GM18868 (cell line): Measurements from ENCODE around the gene ACTR3.

Experiments
- ATAC-seq: cut with Tn5 transposase; IDR thresholded peaks from one replicate; pipeline ENCODE4 v1.9.1; 2021; ENCODE audit warnings: mild to moderate bottlenecking, moderate library complexity; ENCODE audit not compliant: unreplicated experiment

The ACTR3 gene

GRCh38 chr2:113965228-113965627 lies 75.3 kb downstream of the ACTR3 start:
- no peak for ATAC-seq

GRCh38 chr2:113965644-113966043 lies 75.8 kb downstream of the ACTR3 start:
- ATAC-seq, result peak; percentile 87

DNA sequence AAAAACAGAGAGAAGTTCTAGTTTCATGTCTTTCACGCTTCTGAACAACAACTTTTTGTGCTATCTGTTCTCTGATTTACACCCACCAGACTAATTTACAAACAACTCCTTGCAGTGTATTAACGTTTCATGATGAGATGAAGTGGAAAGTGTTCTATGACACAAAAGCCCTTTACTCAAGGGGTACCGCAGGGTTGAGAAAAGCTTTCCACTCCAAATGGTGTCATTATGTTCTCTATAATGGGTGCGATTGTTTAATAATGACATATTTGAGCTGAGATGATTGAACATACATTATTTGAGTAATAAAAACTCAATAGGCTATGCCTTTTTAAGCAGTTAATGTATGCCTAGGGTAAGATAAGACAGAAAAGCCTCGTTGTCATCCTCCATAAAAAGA lies 76.3 kb downstream of the ACTR3 start:
- no peak for ATAC-seq

GRCh38 chr2:113966832-113967231 lies 76.9 kb downstream of the ACTR3 start:
- ATAC-seq, result no peak

GRCh38 chr2:113967272-113967671 lies 77.4 kb downstream of the ACTR3 start:
- ATAC-seq, result no peak

- no peak for ATAC-seq
Measured at GRCh38 chr2:113972766-113973165, 82.9 kb downstream of the ACTR3 start.

DNA sequence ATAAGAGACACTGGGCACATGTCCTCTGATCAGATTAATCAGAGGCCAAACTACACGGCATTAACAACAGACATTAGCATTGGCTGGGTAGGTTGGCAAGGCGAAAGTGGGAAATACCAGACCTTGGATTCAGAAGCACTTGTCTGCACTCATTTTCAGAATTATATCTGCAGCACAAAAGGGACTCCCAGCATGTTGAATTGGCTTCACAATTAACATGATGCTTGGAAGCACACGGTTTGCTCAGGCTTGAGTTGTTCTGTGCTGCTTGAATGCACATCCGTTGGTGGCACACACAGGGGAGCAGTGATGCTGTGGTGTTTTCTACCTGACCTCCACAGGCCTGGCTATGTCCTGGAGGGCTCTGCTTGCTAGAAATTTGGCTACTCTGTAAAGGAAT lies 83.9 kb downstream of the ACTR3 start:
- no peak for ATAC-seq

GRCh38 chr2:113974727-113975126 lies 84.8 kb downstream of the ACTR3 start:
- ATAC-seq, result no peak

DNA sequence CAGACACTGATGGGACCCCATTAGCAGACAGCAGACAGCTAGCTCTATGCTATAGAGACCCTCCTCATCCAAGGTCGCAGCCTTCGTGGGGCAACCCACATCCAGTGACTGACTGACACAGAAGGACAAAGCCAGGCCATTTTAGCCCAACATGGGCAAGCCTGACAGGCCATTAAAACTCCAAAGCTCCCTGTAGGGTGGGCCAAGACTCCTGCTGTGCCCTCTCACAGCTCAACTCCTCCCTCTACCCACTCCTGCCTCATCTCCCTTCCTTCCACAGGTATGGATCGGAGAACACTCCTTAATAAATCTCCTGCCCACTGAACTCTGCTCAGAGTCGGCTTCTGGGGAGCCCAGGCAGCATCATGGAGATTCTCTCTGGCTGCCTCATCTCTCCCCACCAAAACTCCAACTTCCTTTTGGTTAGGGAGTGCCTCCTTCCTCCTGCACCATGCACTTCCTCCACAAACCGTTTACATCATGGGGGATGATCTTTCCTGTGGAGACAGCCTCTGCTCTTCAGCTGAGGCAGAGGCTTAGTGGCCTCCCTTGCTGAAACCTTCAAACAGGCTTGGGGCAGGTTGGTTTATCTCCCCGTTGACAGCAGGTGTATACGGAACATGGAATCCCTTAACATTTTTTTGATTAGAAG lies 86.5 kb downstream of the ACTR3 start:
- no peak for ATAC-seq

DNA sequence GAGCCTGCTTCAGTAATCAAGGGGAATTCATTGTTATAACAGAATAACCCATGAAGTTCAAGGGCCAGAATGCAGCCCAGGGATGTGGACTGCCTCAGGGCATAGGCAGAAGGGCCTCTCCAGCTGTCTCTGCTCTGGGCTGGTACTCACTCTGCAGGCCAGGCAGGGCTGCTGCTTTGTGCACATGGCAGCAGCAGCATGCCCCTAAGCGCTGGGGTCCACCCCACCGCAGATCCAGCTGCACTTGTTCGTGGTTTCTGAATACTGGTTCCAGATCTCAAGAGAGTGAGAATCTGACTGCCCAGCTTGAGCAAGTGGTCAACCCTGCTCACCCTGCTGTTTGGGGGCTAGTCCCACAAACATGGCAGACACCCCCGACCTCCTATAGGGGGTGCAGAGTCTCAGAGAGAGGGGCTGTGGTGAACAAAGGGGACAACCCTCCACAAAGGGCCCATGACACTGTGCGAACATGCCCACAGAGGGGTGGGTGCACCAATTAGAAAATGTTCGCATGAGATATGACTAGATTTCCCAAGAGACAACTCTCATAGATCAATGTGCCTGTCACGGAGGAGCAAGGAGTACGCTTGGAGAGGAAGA lies 87.3 kb downstream of the ACTR3 start:
- ATAC-seq, result no peak

DNA sequence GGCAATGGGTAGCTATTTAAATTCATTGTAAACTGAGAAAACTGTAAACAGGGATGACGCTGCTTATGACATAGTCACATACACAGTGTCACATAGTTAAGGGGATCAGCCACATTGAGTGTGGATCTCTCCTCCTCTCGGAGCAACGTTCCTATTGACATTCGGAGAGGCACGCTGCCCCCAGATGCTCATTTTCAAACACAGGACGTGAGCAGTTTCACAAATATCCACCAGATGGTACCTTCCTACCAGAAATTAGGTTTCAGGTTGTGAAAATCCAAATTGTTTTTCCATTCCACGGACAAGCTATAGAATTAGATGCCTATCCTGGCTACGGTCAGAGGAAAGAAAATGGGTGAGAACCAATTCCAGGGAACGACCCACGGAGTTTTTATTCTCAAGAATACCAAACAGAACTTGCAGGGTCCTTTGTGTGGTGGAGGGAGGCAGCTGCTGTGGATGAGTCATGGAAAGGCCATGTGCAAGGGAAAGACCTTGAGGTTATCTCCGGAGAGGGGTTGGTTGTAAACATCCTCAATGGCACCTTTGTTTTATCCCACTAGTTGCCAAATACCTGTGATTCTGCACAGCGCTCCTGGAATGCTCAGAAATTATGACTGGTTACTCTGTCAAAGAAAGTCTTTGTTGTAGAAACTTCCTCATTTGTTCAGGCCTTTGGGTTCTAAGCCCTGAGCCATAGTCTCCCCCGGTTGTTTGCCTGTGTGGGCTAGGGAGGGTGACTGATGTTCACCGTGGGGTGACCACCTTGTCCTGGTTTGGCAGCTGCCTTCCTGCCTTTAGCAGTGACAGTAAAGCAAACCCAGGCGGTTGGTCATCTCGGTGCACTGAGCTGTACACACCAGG lies 88.0 kb downstream of the ACTR3 start:
- no peak for ATAC-seq

DNA sequence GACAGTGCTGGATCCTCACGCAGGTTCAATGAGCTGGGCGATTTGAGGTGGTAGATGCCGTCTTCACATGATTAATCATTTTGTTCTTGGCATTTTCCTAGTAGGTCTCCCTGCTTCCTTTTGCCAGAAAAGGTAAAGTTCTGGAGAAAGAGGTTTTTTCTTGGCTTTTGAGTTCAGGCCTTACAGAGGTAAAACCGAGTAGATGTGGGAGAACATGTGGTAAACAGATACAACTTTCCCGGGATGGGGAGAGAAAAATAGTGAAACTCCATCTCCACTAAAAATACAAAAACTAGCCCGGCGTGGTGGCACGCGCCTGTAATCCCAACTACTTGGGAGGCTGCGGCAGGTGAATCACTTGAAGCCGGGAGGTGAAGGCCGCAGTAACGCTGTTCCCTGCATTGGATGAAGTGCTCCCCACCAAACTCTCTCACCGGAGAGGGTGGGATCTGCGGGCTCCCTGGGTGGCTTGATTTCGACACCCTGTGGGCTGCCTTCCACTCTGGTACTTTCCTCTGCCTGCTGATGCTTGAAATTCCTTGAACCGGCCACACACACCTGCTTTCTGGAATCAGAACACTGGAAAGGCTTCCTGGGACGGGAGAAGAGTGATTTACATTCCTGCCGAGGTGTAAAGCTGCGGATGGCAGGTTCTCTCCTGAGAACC lies 88.8 kb downstream of the ACTR3 start:
- ATAC-seq, result no peak

DNA sequence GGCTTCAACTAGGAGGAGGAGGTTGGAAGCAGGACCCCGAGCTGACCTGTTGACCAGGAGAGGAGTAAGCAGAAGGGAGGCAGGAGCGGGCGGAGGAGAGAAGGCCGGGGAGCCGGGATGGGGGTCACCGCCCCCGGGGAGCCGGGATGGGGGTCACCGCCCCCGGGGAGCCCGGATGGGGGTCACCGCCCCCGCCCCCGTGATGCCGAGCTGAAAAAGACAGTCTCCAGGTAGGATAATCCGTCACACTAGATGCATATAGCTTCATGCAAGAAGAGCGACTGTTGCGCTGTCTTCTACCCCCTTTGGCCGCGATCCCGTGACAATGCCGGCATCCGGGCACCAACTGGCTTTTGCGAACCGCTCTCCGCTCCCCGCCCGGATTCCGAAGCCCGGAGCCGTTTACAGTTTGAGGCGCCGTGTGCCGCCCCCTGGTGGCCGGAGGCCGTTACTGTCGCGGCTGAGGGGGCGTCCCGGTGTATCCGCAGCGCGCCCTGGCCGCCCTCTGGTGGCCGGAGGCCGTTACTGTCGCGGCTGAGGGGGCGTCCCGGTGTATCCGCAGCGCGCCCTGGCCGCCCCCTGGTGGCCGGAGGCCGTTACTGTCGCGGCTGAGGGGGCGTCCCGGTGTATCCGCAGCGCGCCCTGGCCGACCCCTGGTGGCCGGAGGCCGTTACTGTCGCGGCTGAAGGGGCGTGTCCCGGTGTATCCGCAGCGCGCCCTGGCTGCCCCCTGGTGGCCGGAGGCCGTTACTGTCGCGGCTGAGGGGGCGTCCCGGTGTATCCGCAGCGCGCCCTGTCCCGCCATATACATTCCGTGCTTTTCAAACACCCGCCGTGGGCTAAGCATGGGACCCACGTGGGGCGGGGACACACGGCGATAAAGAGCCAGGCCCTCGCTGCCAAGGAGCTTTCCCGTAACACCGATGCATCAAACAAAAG lies 89.6 kb downstream of the ACTR3 start:
- no peak for ATAC-seq

- ATAC-seq, result no peak
Measured at GRCh38 chr2:113980946-113981345, 91.1 kb downstream of the ACTR3 start.

- no peak for ATAC-seq
Measured at GRCh38 chr2:113981404-113982134, 91.7 kb downstream of the ACTR3 start.

DNA sequence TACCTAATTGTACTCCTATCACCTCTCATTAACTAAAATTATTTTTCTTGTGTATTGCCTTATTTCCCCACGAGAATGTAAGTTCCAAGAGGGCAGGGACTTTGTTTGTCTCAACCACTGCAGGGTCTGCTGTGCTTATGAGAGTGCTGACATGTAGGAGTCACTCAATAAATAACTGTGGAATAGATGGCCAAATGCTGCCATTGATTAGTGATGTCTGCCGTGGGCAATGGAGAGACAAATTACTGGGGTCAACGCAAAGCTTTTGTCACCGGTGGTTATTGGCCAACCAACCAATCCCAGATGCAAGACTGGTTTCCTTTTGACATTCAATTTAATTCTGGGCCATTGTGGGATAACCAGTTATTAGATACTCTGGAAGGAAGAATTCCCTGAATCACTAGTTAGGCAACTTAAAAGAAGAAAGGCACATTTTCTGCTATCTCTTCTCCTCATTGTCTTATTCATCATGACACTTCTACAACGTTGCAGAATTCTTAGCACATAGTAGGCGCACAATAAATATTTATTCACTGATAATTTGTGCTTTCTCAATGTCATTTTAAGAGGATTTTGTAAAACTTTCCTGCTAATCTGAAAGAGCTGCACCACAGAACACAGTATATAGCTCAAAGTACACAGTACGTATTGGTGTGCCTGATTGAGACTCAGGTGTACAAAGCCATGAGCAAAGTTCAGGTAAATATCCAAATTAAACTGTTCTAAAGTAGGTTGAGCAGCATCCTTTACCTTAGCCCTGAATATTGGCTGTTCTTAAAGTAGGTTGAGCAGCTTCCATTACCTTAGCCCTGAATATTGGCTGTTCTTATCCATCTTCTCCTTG lies 95.9 kb downstream of the ACTR3 start:
- ATAC-seq, result no peak

GRCh38 chr2:113986762-113987290 lies 96.9 kb downstream of the ACTR3 start:
- no peak for ATAC-seq

GRCh38 chr2:113992090-113992489 lies 102.2 kb downstream of the ACTR3 start:
- no peak for ATAC-seq
